ENCODE measurements around the gene KIFC1. TPM values are rescaled to one million over a fixed set of nuclear protein-coding genes. Genes with fewer than 3 reads are reported as not detected.

The KIFC1 gene
- total and polyA plus RNA-seq, 4 experiments from 2014 or later: 0.54 to 0.69 (median 0.61) TPM; not detected in 1

GRCh38 chr6:33404884-33405283 lies 13.3 kb downstream of the KIFC1 start:
- peaks cover 15 to 33% (median 25%) of the 10 kb centered on the region in 4 donors for H3K4me1 Mint-ChIP-seq
- intact Hi-C loops (cut with micrococcal nuclease): no loop called here
- no peaks in the 10 kb centered on the region for H3K27me3 ChIP-seq (ENCODE audit: insufficient read depth, low read length)
- peak overlapping the region in 2 of 7 donors; percentile 40 to 84 for H3K27ac Mint-ChIP-seq
- no peaks in the 10 kb centered on the region for H3K36me3 ChIP-seq (ENCODE audit: insufficient read depth, low read length)
- ChIA-PET POLR2A (ENCODE audit: partially characterized antibody) (interaction anchor here (0.7 to 1.4 kb wide), 4 partner anchors 12 to 87 kb away, joined by 3 to 7 read pairs (median 3); partner anchors contain the start of gene ZBTB22), CTCF (ENCODE audit: partially characterized antibody) (interaction anchor here (2.7 kb wide), 1 partner anchor 14 kb away, joined by 7 read pairs; no protein-coding TSS in a partner anchor)
- no peak for DNase-seq
- no peak overlapping the region for H3K4me3 ChIP-seq (ENCODE audit: low read length in 2 of 2)
- no peaks in the 10 kb centered on the region for H3K27me3 Mint-ChIP-seq
- peaks cover 0 to 1% (median 0%) of the 10 kb centered on the region in 8 donors for H3K9me3 Mint-ChIP-seq
- H3K4me1 ChIP-seq (ENCODE audit: insufficient read depth, low read length): peaks cover 21% of the 10 kb centered on the region
- no peak overlapping the region for H3K27ac ChIP-seq (ENCODE audit: low read depth, low read length)
- H3K4me3 Mint-ChIP-seq: peak overlapping the region in 1 of 8 donors; percentile 38
- H3K9me3 ChIP-seq (ENCODE audit: control insufficient read depth in 1 of 2, low read length in 2 of 2): no peaks in the 10 kb centered on the region
- H3K36me3 Mint-ChIP-seq: no peaks in the 10 kb centered on the region

GRCh38 chr6:33405386-33405940 lies 13.8 kb downstream of the KIFC1 start:
- no peak for DNase-seq
- CTCF ChIA-PET (ENCODE audit: partially characterized antibody): interaction anchor here (2.7 kb wide), 1 partner anchor 15 kb away, joined by 7 read pairs; no protein-coding TSS in a partner anchor
- H3K4me1 Mint-ChIP-seq: peaks cover 15 to 38% (median 28%) of the 10 kb centered on the region in 4 donors
- peak overlapping the region in 6 of 8 donors; percentile 8 to 60 (median 48) for H3K4me3 Mint-ChIP-seq
- Histone ChIP-seq H3K27me3 (ENCODE audit: insufficient read depth, low read length) (no peaks in the 10 kb centered on the region), H3K36me3 (ENCODE audit: insufficient read depth, low read length) (no peaks in the 10 kb centered on the region), H3K27ac (ENCODE audit: low read depth, low read length) (no peak overlapping the region), H3K9me3 (ENCODE audit: control insufficient read depth in 1 of 2, low read length in 2 of 2) (no peaks in the 10 kb centered on the region), H3K4me3 (ENCODE audit: low read length in 2 of 2) (no peak overlapping the region), H3K4me1 (ENCODE audit: insufficient read depth, low read length) (peaks cover 21% of the 10 kb centered on the region)
- H3K9me3 Mint-ChIP-seq: peaks cover 0 to 1% (median 0%) of the 10 kb centered on the region in 8 donors
- peak overlapping the region; percentile 32 to 84 (median 72) for H3K27ac Mint-ChIP-seq
- POLR2A ChIA-PET (ENCODE audit: partially characterized antibody): interaction anchor here (0.7 to 1.4 kb wide), 5 partner anchors 12 to 88 kb away, joined by 3 to 7 read pairs (median 3); partner anchors contain the start of gene ZBTB22
- peaks cover 0 to 1% of the 10 kb centered on the region in 2 donors for H3K36me3 Mint-ChIP-seq
- intact Hi-C loops (cut with micrococcal nuclease): no loop called here
- H3K27me3 Mint-ChIP-seq: no peaks in the 10 kb centered on the region

DNA sequence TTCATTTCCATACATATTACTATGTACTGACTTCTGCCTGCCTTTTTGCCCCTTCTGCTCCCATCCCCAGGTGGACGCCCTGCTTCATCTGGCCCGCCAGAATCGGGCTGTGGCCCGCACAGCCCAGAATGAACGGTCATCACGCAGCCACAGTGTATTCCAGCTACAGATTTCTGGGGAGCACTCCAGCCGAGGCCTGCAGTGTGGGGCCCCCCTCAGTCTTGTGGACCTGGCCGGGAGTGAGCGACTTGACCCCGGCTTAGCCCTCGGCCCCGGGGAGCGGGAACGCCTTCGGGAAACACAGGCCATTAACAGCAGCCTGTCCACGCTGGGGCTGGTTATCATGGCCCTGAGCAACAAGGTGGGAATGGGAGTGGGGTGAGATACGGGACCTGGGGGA lies 14.5 kb downstream of the KIFC1 start:
- no peaks in the 10 kb centered on the region for H3K27me3 ChIP-seq (ENCODE audit: insufficient read depth, low read length)
- Mint-ChIP-seq H3K4me1 (peaks cover 15 to 38% (median 28%) of the 10 kb centered on the region in 4 donors), H3K4me3 (peak overlapping the region in 2 of 8 donors; percentile 22 to 60), H3K27ac (peak overlapping the region in 5 of 7 donors; percentile 47 to 84 (median 68)), H3K27me3 (no peaks in the 10 kb centered on the region), H3K9me3 (peaks cover 0 to 1% (median 0%) of the 10 kb centered on the region in 8 donors), H3K36me3 (peaks cover 0 to 1% of the 10 kb centered on the region in 2 donors)
- H3K9me3 ChIP-seq (ENCODE audit: control insufficient read depth in 1 of 2, low read length in 2 of 2): no peaks in the 10 kb centered on the region
- CTCF ChIA-PET (ENCODE audit: partially characterized antibody): interaction anchor here (2.7 kb wide), 1 partner anchor 15 kb away, joined by 7 read pairs; no protein-coding TSS in a partner anchor
- POLR2A ChIA-PET (ENCODE audit: partially characterized antibody): interaction anchor here (1.0 to 1.4 kb wide), 4 partner anchors 15 to 62 kb away, joined by 3 to 7 read pairs (median 4); no protein-coding TSS in a partner anchor
- H3K27ac ChIP-seq (ENCODE audit: low read depth, low read length): no peak overlapping the region
- peaks cover 21% of the 10 kb centered on the region for H3K4me1 ChIP-seq (ENCODE audit: insufficient read depth, low read length)
- no peaks in the 10 kb centered on the region for H3K36me3 ChIP-seq (ENCODE audit: insufficient read depth, low read length)
- intact Hi-C loops (cut with micrococcal nuclease): no loop called here
- no peak overlapping the region for H3K4me3 ChIP-seq (ENCODE audit: low read length in 2 of 2)
- no peak for DNase-seq

- intact Hi-C loops (cut with micrococcal nuclease): no loop called here
- H3K9me3 Mint-ChIP-seq: peaks cover 0 to 2% (median 0%) of the 10 kb centered on the region in 8 donors
- peak overlapping the region in 1 of 8 donors; percentile 4 for H3K4me3 Mint-ChIP-seq
- Histone ChIP-seq H3K9me3 (ENCODE audit: control insufficient read depth in 1 of 2, low read length in 2 of 2) (no peaks in the 10 kb centered on the region), H3K36me3 (ENCODE audit: insufficient read depth, low read length) (peaks cover 1% of the 10 kb centered on the region), H3K4me1 (ENCODE audit: insufficient read depth, low read length) (peaks cover 30% of the 10 kb centered on the region), H3K27ac (ENCODE audit: low read depth, low read length) (no peak overlapping the region), H3K4me3 (ENCODE audit: low read length in 2 of 2) (no peak overlapping the region), H3K27me3 (ENCODE audit: insufficient read depth, low read length) (no peaks in the 10 kb centered on the region)
- peak overlapping the region in 5 of 7 donors; percentile 6 to 60 (median 42) for H3K27ac Mint-ChIP-seq
- H3K4me1 Mint-ChIP-seq: peaks cover 18 to 47% (median 32%) of the 10 kb centered on the region in 4 donors
- ChIA-PET CTCF (ENCODE audit: partially characterized antibody) (interaction anchor here (0.5 to 2.7 kb wide), 2 partner anchors 17 to 152 kb away, joined by 3 to 7 read pairs; no protein-coding TSS in a partner anchor), POLR2A (ENCODE audit: partially characterized antibody) (interaction anchor here (1.2 to 1.3 kb wide), 2 partner anchors 16 to 47 kb away, joined by 3 to 4 read pairs; partner anchors contain the start of gene ZBTB9)
- no peaks in the 10 kb centered on the region for H3K27me3 Mint-ChIP-seq
- DNase-seq: no peak
- H3K36me3 Mint-ChIP-seq: peaks cover 0 to 9% of the 10 kb centered on the region in 2 donors
Measured at GRCh38 chr6:33407132-33407718, 15.6 kb downstream of the KIFC1 start.

- ChIA-PET CTCF (ENCODE audit: partially characterized antibody) (interaction anchor here (0.6 to 1.2 kb wide), 5 partner anchors 8 to 1968 kb away, joined by 3 to 7 read pairs (median 3); partner anchors contain the start of gene CUTA), POLR2A (ENCODE audit: partially characterized antibody) (interaction anchor here (0.7 to 5.7 kb wide), 14 partner anchors 8 to 438 kb away, joined by 3 to 64 read pairs (median 6); partner anchors contain the start of genes B3GALT4, CUTA, PFDN6 and RING1)
- Histone ChIP-seq H3K4me1 (ENCODE audit: insufficient read depth, low read length) (peaks cover 57% of the 10 kb centered on the region), H3K4me3 (ENCODE audit: low read length in 2 of 2) (peak overlapping the region; percentile 67 to 92), H3K27ac (ENCODE audit: low read depth, low read length) (peak overlapping the region; percentile 99), H3K27me3 (ENCODE audit: insufficient read depth, low read length) (no peaks in the 10 kb centered on the region), H3K9me3 (ENCODE audit: control insufficient read depth in 1 of 2, low read length in 2 of 2) (no peaks in the 10 kb centered on the region), H3K36me3 (ENCODE audit: insufficient read depth, low read length) (peaks cover 29% of the 10 kb centered on the region)
- intact Hi-C loops (cut with micrococcal nuclease): loop anchor here (1.0 to 10.0 kb wide), 8 partner anchors 8 to 1215 kb away; partner anchors contain the start of genes CUTA, GPSM3, KIFC1 and PBX2
- Mint-ChIP-seq H3K4me3 (peak overlapping the region; percentile 85 to 95 (median 92)), H3K27ac (peak overlapping the region; percentile 94 to 100 (median 99)), H3K36me3 (peaks cover 21 to 38% of the 10 kb centered on the region in 2 donors), H3K9me3 (peaks cover 0 to 4% (median 0%) of the 10 kb centered on the region in 8 donors), H3K27me3 (no peaks in the 10 kb centered on the region), H3K4me1 (peaks cover 31 to 68% (median 48%) of the 10 kb centered on the region in 4 donors)
- peak; percentile 97 to 98 (median 97) for DNase-seq
Measured at GRCh38 chr6:33410050-33410710, 18.6 kb downstream of the KIFC1 start.

DNA sequence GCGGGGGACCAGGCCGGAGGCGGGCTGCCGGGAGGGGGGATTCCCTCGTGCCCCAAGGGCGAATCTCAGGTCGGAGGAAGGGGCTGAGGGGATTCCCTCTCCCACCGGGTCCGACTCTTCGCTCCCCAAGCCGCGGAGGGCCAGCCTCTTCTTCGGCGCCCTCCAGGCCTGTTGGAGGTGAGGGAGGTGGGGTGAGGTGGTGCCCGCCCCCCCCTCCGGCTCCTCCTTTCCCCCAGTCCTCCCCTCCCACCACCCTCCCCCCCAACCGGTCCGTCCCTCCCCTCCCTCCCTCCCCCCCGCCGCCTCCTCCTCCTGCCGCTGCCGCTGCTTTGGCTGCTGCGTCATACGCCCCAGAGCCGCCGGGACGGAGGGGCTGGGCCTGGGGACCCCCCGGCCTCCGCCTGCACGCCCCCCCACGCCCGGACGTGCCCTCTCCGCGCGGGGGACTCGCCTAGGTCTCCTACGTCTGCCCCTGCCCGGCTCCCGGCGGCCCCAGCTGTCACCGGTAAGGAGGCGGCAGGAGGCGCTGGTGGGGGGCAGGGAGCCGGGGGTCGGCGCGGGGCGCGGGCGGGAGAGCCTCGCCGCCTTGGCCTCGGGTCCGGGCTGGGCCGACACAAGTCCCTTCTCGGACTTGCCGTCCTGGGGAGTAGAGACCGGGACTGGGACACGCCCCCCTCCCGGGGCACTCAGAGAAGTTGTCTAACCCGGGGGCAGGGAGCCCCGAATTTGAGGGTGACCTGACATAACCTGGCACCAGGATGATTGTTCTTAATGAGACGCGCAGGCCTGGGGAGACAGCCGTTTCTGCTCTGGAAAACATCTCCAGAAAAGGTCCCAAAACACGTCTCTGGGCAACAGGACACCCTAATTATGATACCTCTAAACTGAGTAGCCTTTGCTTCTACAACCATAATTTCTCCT lies 19.3 kb downstream of the KIFC1 start, which contains the start of gene PHF1:
Gene PHF1, plus strand, starts transcription at position 304 of the 921 bp plus-strand sequence. CDS start 1,250 bp downstream, outside the sequence.
- Mint-ChIP-seq H3K27me3 (no peaks in the 10 kb centered on the region), H3K36me3 (peaks cover 25 to 46% of the 10 kb centered on the region in 2 donors), H3K9me3 (peaks cover 0 to 4% (median 0%) of the 10 kb centered on the region in 8 donors), H3K4me1 (peaks cover 32 to 67% (median 48%) of the 10 kb centered on the region in 4 donors), H3K27ac (peak within 1 kb of the TSS; percentile 94 to 100 (median 99)), H3K4me3 (peak within 1 kb of the TSS; percentile 88 to 96 (median 93))
- ChIA-PET POLR2A (ENCODE audit: partially characterized antibody) (interaction anchor here (0.7 to 5.7 kb wide), 16 partner anchors 8 to 439 kb away, joined by 3 to 64 read pairs (median 6); partner anchors contain the start of genes B3GALT4, CUTA, PFDN6 and RING1), CTCF (ENCODE audit: partially characterized antibody) (interaction anchor here (1.2 kb wide), 1 partner anchor 11 kb away, joined by 4 read pairs; no protein-coding TSS in a partner anchor)
- Histone ChIP-seq H3K9me3 (ENCODE audit: control insufficient read depth in 1 of 2, low read length in 2 of 2) (no peaks in the 10 kb centered on the region), H3K27ac (ENCODE audit: low read depth, low read length) (peak within 1 kb of the TSS; percentile 99), H3K36me3 (ENCODE audit: insufficient read depth, low read length) (peaks cover 36% of the 10 kb centered on the region), H3K4me1 (ENCODE audit: insufficient read depth, low read length) (peaks cover 57% of the 10 kb centered on the region), H3K4me3 (ENCODE audit: low read length in 2 of 2) (peak within 1 kb of the TSS; percentile 89 to 92), H3K27me3 (ENCODE audit: insufficient read depth, low read length) (no peaks in the 10 kb centered on the region)
- intact Hi-C loops (cut with micrococcal nuclease): loop anchor here (1.0 to 10.0 kb wide), 8 partner anchors 7 to 1216 kb away; partner anchors contain the start of genes CUTA, GPSM3, KIFC1 and PBX2
- peak in 2 of 5 donors; percentile 92 to 93 for DNase-seq

All from CD4-positive, alpha-beta memory T cell (primary cell).